ENCODE data around the gene NASP. TPM values are rescaled to one million over a fixed set of nuclear protein-coding genes. Genes with fewer than 3 reads are reported as not detected.

Gene NASP
- total and polyA plus RNA-seq, 2 donors (not counting 3 experiments of a cell fraction or from before 2014, with no cell fraction given) = 101 to 149 TPM

DNA sequence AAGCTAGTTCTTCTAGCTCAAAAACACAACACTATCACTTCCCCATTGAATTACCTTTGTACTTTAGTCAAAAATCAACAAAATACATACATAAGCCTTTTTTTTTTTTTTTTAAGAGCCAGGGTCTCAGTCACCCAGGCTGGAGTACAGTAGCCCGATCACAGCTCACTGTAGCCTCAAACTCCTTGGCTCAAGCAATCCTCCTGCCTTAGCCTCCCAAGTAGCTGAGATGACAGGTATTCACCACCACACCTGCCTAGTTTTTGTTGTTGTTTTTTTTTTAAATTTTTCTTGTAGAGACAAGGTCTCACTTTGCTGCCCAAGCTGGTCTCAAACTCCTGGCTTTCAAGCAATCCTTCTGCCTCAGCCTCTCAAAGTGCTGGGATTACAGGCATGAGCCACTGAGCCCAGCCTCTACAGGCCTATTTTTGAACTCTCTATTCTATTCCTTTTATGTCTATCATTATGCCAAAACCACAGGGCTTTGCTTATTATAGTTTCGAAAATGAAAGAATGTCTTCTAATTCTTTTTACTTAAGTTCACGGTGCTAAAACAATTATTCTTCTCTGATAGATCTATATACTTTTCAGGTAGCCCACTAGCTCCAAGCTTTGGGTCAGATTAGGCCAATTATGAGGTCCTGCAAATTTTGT is 72.9 kb downstream of the NASP start:
- no peak for TF ChIP-seq MYC (IDR thresholded peaks at IDR 0.05; ENCODE audit: low read depth, low read length)
- TF ChIP-seq, protein P1, sequence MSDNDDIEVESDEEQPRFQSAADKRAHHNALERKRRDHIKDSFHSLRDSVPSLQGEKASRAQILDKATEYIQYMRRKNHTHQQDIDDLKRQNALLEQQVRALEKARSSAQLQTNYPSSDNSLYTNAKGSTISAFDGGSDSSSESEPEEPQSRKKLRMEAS (IDR thresholded peaks at IDR 0.05; ENCODE audit: insufficient read depth, insufficient read length) = no peak
- no peak for TF ChIP-seq FOS (IDR thresholded peaks at IDR 0.05; ENCODE audit: borderline replicate concordance, insufficient read depth, low read length)
- TF ChIP-seq POLR2A (IDR thresholded peaks at IDR 0.05; ENCODE audit: low read depth, low read length) = no peak
- TF ChIP-seq POLR2AphosphoS5 (IDR thresholded peaks at IDR 0.05; ENCODE audit: insufficient read depth, low read depth, low read length) = no peak
- TF ChIP-seq JUN (IDR thresholded peaks at IDR 0.05; ENCODE audit: borderline replicate concordance, insufficient read depth, insufficient read length, low read depth) = no peak
- Histone ChIP-seq H3K27ac (ENCODE audit: insufficient read depth, low read depth, low read length) (no peak overlapping the region), H3K9me3 (replicated peaks; ENCODE audit: control insufficient read depth, insufficient read depth, low read length) (no peaks in the 10 kb centered on the region), H3K79me2 (ENCODE audit: control insufficient read depth, insufficient read depth, low read length) (peaks cover 15% of the 10 kb centered on the region), H3K4me3 (replicated peaks in 1 of 3; ENCODE audit: insufficient read depth in 1 of 3, low read depth in 1 of 3, low read length in 3 of 3) (no peak overlapping the region), H2AFZ (ENCODE audit: low read depth, low read length) (no peak overlapping the region), H3K9me1 (replicated peaks; ENCODE audit: control insufficient read depth, extremely low read depth, insufficient read depth, low read length) (no peaks in the 10 kb centered on the region), H3K36me3 (ENCODE audit: control insufficient read depth in 2 of 2, extremely low read depth in 1 of 2, insufficient read depth in 2 of 2, low read length in 2 of 2) (peaks cover 18 to 28% of the 10 kb centered on the region in 2 experiments), H3K4me1 (ENCODE audit: control insufficient read depth, extremely low read depth, insufficient read depth, low read length) (no peaks in the 10 kb centered on the region), H3K27me3 (ENCODE audit: control insufficient read depth in 2 of 2, insufficient read depth in 2 of 2, low read length in 2 of 2) (no peaks in the 10 kb centered on the region), H4K20me1 (replicated peaks; ENCODE audit: control insufficient read depth, extremely low read depth, insufficient read depth, low read length) (peaks cover 2% of the 10 kb centered on the region), H3K4me2 (ENCODE audit: insufficient read depth, low read length) (no peak overlapping the region), H3K9ac (replicated peaks; ENCODE audit: extremely low read depth, insufficient read depth, low read length) (no peak overlapping the region)
- dilution Hi-C loops (cut with MboI; ENCODE audit: extremely low pct_ligation_motif_present, low sequenced_read_pairs) (no loop called here), intact Hi-C loops (cut with micrococcal nuclease) (no loop called here)
- CTCF ChIA-PET = interaction anchor here (1.4 kb wide), 1 partner anchor 186 kb away, joined by 3 read pairs; no protein-coding TSS in a partner anchor
- FAIRE-seq = no peak
- DNase-seq (ENCODE audit: low read depth, low spot score) = no peak
- BruUV-seq (replicated peaks) = no TSS peak
- POLR2A ChIA-PET = interaction anchor here (0.6 kb wide), 1 partner anchor 12 kb away, joined by 4 read pairs; no protein-coding TSS in a partner anchor

DNA sequence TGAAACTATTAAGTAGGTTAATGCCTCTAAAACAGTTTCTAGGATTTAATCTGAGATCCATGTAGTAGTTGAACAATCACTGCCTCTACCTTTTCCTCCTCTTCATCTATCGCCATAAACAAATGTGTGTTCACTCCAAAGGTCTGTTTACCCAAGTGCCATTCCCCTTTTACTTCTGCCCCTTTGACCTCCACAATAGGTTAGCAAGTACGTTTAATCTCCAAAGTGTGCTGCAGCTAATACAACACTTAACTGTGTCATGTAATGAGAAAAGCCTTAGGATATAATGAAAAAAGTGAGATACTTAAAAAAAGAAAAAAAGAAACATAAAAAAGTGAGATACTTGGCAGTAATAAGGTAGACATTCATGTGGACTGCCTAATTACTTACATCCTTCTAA is 74.3 kb downstream of the NASP start:
- Histone ChIP-seq H2AFZ (ENCODE audit: low read depth, low read length) (no peak overlapping the region), H3K4me3 (replicated peaks in 1 of 3; ENCODE audit: insufficient read depth in 1 of 3, low read depth in 1 of 3, low read length in 3 of 3) (no peak overlapping the region), H3K9me1 (replicated peaks; ENCODE audit: control insufficient read depth, extremely low read depth, insufficient read depth, low read length) (no peaks in the 10 kb centered on the region), H3K9me3 (replicated peaks; ENCODE audit: control insufficient read depth, insufficient read depth, low read length) (no peaks in the 10 kb centered on the region), H4K20me1 (replicated peaks; ENCODE audit: control insufficient read depth, extremely low read depth, insufficient read depth, low read length) (peaks cover 5% of the 10 kb centered on the region), H3K27me3 (ENCODE audit: control insufficient read depth in 2 of 2, insufficient read depth in 2 of 2, low read length in 2 of 2) (no peaks in the 10 kb centered on the region), H3K9ac (replicated peaks; ENCODE audit: extremely low read depth, insufficient read depth, low read length) (no peak overlapping the region), H3K36me3 (ENCODE audit: control insufficient read depth in 2 of 2, extremely low read depth in 1 of 2, insufficient read depth in 2 of 2, low read length in 2 of 2) (peaks cover 16 to 25% of the 10 kb centered on the region in 2 experiments), H3K79me2 (ENCODE audit: control insufficient read depth, insufficient read depth, low read length) (peaks cover 28% of the 10 kb centered on the region), H3K4me1 (ENCODE audit: control insufficient read depth, extremely low read depth, insufficient read depth, low read length) (no peaks in the 10 kb centered on the region), H3K27ac (ENCODE audit: insufficient read depth, low read depth, low read length) (no peak overlapping the region), H3K4me2 (ENCODE audit: insufficient read depth, low read length) (no peak overlapping the region)
- FAIRE-seq = no peak
- dilution Hi-C loops (cut with MboI; ENCODE audit: extremely low pct_ligation_motif_present, low sequenced_read_pairs) (no loop called here), intact Hi-C loops (cut with micrococcal nuclease) (no loop called here)
- ChIA-PET POLR2A (no interaction called here), CTCF (no interaction called here)
- BruUV-seq (replicated peaks) = no TSS peak
- TF ChIP-seq POLR2A (IDR thresholded peaks at IDR 0.05; ENCODE audit: low read depth, low read length) (no peak), POLR2AphosphoS5 (IDR thresholded peaks at IDR 0.05; ENCODE audit: insufficient read depth, low read depth, low read length) (no peak), CTCF (IDR thresholded peaks at IDR 0.05; ENCODE audit: extremely low read depth in 1 of 2, insufficient read depth in 1 of 2, low read depth in 1 of 2, low read length in 2 of 2) (no peak), FOS (IDR thresholded peaks at IDR 0.05; ENCODE audit: borderline replicate concordance, insufficient read depth, low read length) (no peak), MYC (IDR thresholded peaks at IDR 0.05; ENCODE audit: low read depth, low read length) (no peak), JUN (IDR thresholded peaks at IDR 0.05; ENCODE audit: borderline replicate concordance, insufficient read depth, insufficient read length, low read depth) (no peak), EZH2 (IDR thresholded peaks at IDR 0.05; ENCODE audit: borderline replicate concordance, low read depth, low read length, severe bottlenecking) (no peak), GATA2 (IDR thresholded peaks at IDR 0.05; ENCODE audit: insufficient read depth, insufficient read length, low read depth, low read length) (no peak)
- TF ChIP-seq, protein P1 (IDR thresholded peaks at IDR 0.05; ENCODE audit: insufficient read depth, insufficient read length) = no peak
- DNase-seq (ENCODE audit: low read depth, low spot score) = no peak

All from endothelial cell of umbilical vein (primary cell).